MCF 10A (cell line): ENCODE data around the gene CCDC141. TPM values are rescaled to one million over a fixed set of nuclear protein-coding genes. Genes with fewer than 3 reads are reported as not detected.

ENCODE experiments used
- BruUV-seq: library from RNA; stranded (reverse); fragments of 400-500 nt; replicated peaks from 2 replicates; lab custom pipeline; 2021; lab: Mats Ljungman, UMichigan
- CTCF ChIA-PET: fragments of 300-600 bp; sonication (Branson Sonifier 250); formaldehyde crosslinking; extraction: SDS; loops from one replicate; lab custom pipeline; 2021; ENCODE audit warnings: antibody characterized with exemption, inconsistent platforms; lab: Yijun Ruan, JAX
- POLR2A ChIA-PET: fragments of 300-600, 350-650 bp; sonication (Branson Sonifier 250); formaldehyde crosslinking; extraction: SDS; loops from one replicate; lab custom pipeline; 2020; ENCODE audit warnings: antibody characterized with exemption, inconsistent platforms; lab: Yijun Ruan, JAX
- DNase-seq: peaks from one replicate; pipeline ENCODE4 v3.0.0-alpha.2; 2018; ENCODE audit not compliant: unreplicated experiment
- H3K27ac Mint-ChIP-seq: one replicate; pipeline ENCODE4 v1.8.0; 2022; ENCODE audit warnings: mild to moderate bottlenecking, low read depth, mixed read lengths; ENCODE audit not compliant: unreplicated experiment
- H3K27me3 Mint-ChIP-seq: one replicate; pipeline ENCODE4 v1.8.0; 2022; ENCODE audit warnings: mixed read lengths; ENCODE audit not compliant: insufficient read depth, unreplicated experiment
- H3K36me3 Mint-ChIP-seq: one replicate; pipeline ENCODE4 v1.8.0; 2022; ENCODE audit warnings: mild to moderate bottlenecking, moderate library complexity, mixed read lengths; ENCODE audit not compliant: insufficient read depth, unreplicated experiment
- H3K4me1 Mint-ChIP-seq: one replicate; pipeline ENCODE4 v1.8.0; 2022; ENCODE audit warnings: mixed read lengths; ENCODE audit not compliant: insufficient read depth, unreplicated experiment
- H3K4me3 Mint-ChIP-seq: one replicate; pipeline ENCODE4 v1.8.0; 2022; ENCODE audit warnings: mild to moderate bottlenecking, moderate library complexity, mixed read lengths; ENCODE audit not compliant: unreplicated experiment
- H3K9me3 Mint-ChIP-seq: one replicate; pipeline ENCODE4 v1.8.0; 2022; ENCODE audit warnings: mixed read lengths; ENCODE audit not compliant: unreplicated experiment
- intact Hi-C: fragments of 100-400 bp; cut with micrococcal nuclease; formaldehyde crosslinking; loops from 2 replicates; pipeline ENCODE4 v1.14.1; 2022
- total RNA-seq: library from RNA; stranded (reverse); gene quantifications from 2 replicates; pipeline ENCODE4 v1.2.3, GENCODE V29; 2022
- TF ChIP-seq, protein P1 (sequence below): fragments of 200-600 bp; IDR thresholded peaks from one replicate; pipeline ENCODE4 v1.8.0; 2022; ENCODE audit warnings: antibody characterized with exemption, mild to moderate bottlenecking; ENCODE audit not compliant: unreplicated experiment

Gene CCDC141
- total RNA-seq, 1 experiment from 2014 or later, result not detected

DNA sequence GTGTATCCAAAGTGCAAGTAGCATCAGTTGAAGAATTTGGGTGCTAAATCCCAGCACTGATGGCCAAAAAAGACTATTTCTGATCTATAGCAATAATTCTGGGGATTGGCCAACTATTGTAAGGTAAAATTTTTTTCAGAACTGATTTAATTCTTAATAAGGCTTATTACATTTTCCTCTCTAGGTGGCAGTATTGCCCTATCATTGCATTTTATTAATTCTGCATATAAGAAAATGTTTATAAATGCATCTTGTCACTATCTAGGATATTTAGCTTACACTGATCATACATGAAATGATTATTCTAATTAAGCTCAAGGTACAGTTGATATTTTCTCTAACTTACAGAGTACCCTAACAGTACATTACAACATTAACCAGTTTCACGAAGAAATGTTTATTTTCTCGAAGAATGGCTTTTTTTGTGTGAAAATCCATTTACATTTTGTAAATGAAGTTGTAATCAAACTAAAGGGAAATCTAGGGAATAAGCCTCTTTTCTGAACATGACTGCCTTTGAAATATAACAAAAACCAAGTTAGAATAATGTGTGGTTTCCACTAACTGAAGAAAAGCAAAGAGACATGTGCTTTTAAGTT is 253.8 kb downstream of the CCDC141 start:
- TF ChIP-seq, protein P1, sequence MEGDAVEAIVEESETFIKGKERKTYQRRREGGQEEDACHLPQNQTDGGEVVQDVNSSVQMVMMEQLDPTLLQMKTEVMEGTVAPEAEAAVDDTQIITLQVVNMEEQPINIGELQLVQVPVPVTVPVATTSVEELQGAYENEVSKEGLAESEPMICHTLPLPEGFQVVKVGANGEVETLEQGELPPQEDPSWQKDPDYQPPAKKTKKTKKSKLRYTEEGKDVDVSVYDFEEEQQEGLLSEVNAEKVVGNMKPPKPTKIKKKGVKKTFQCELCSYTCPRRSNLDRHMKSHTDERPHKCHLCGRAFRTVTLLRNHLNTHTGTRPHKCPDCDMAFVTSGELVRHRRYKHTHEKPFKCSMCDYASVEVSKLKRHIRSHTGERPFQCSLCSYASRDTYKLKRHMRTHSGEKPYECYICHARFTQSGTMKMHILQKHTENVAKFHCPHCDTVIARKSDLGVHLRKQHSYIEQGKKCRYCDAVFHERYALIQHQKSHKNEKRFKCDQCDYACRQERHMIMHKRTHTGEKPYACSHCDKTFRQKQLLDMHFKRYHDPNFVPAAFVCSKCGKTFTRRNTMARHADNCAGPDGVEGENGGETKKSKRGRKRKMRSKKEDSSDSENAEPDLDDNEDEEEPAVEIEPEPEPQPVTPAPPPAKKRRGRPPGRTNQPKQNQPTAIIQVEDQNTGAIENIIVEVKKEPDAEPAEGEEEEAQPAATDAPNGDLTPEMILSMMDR, result peak; percentile 62
- no peak overlapping the region for H3K27ac Mint-ChIP-seq
- DNase-seq, result peak; percentile 54
- CTCF ChIA-PET, result interaction anchor here (0.6 to 1.8 kb wide), 21 partner anchors 9 to 1562 kb away, joined by 3 to 9 read pairs (median 4); partner anchors contain the start of gene CWC22
- peaks cover 23% of the 10 kb centered on the region for H3K27me3 Mint-ChIP-seq
- intact Hi-C loops, result loop anchor here (1.0 to 2.0 kb wide), 4 partner anchors 118 to 955 kb away; no protein-coding TSS in a partner anchor
- H3K36me3 Mint-ChIP-seq, result no peaks in the 10 kb centered on the region
- H3K4me3 Mint-ChIP-seq, result no peak overlapping the region
- POLR2A ChIA-PET, result no interaction called here
- H3K9me3 Mint-ChIP-seq, result no peaks in the 10 kb centered on the region
- no TSS peak for BruUV-seq
- H3K4me1 Mint-ChIP-seq, result no peaks in the 10 kb centered on the region

DNA sequence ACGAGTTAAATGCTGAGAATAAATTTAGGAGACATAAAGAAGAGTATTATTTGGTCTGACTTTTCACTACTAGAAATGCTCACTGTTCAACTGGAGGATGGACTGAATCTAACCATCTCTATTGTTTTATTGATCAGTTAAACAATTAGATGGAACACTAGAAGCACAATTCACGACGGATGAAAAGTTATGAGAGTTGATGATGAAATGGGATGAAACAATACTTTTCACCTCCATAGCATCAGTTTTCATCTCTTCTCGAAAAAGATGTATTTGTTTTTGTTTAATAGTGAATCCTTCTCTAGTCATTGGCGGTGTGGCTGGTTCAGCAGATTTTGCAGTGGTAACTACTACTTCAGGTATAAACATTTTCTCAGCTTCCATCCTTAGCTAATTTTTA is 262.0 kb downstream of the CCDC141 start:
- Mint-ChIP-seq H3K4me3 (no peak overlapping the region), H3K4me1 (no peaks in the 10 kb centered on the region), H3K27me3 (peaks cover 7% of the 10 kb centered on the region), H3K9me3 (no peaks in the 10 kb centered on the region), H3K36me3 (no peaks in the 10 kb centered on the region), H3K27ac (no peak overlapping the region)
- ChIA-PET CTCF (no interaction called here), POLR2A (no interaction called here)
- intact Hi-C loops, result no loop called here
- no TSS peak for BruUV-seq
- TF ChIP-seq, protein P1, result no peak
- no peak for DNase-seq

DNA sequence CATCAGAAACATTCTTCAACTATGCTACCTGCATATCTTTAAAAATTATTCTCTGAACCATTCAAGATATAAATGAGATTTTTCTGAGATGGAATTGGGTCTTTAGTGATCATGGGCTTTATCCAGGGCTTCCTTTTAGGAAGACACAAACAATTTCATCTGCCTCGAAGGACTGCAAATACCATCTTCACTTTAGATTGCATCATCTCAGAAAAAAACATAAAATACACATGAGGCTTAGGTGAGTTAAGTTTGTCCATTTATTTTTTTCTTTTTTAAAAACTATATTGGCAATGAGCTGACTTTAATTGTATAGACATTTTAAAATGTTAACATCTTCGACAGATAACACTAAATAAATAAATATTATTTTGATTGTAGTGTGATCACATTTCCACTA is 262.8 kb downstream of the CCDC141 start:
- CTCF ChIA-PET, result interaction anchor here (0.6 to 1.2 kb wide), 3 partner anchors 9 to 86 kb away, joined by 3 to 4 read pairs (median 3); no protein-coding TSS in a partner anchor
- H3K4me1 Mint-ChIP-seq, result no peaks in the 10 kb centered on the region
- no peaks in the 10 kb centered on the region for H3K9me3 Mint-ChIP-seq
- H3K36me3 Mint-ChIP-seq, result no peaks in the 10 kb centered on the region
- DNase-seq, result no peak
- H3K27ac Mint-ChIP-seq, result no peak overlapping the region
- POLR2A ChIA-PET, result no interaction called here
- TF ChIP-seq, protein P1, result no peak
- no TSS peak for BruUV-seq
- H3K4me3 Mint-ChIP-seq, result no peak overlapping the region
- intact Hi-C loops, result no loop called here
- no peaks in the 10 kb centered on the region for H3K27me3 Mint-ChIP-seq

DNA sequence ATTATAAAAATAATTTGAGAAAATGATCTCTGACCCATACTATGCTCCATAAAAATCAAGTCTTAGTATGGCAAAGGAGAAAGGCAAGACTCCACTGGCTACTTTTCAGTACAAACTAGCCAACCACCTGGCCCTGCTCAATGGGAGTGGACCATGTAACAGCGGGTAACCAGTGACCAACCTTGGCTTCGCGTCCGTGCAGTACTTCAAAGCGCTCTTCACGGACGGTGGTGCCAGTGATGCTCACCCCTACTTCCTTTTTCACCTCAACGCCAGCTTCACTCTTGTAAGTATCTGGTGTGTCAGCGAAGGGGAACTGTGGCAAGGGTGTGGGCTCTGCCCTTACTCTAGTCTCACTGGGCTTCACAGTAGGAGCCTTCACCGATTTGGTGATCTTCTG is 266.0 kb downstream of the CCDC141 start:
- TF ChIP-seq, protein P1, result no peak
- Mint-ChIP-seq H3K4me1 (no peaks in the 10 kb centered on the region), H3K4me3 (no peak overlapping the region), H3K27ac (no peak overlapping the region), H3K27me3 (no peaks in the 10 kb centered on the region), H3K9me3 (no peaks in the 10 kb centered on the region), H3K36me3 (no peaks in the 10 kb centered on the region)
- DNase-seq, result no peak
- ChIA-PET POLR2A (no interaction called here), CTCF (interaction anchor here (0.7 to 2.0 kb wide), 2 partner anchors 22 to 25 kb away, joined by 3 to 6 read pairs; no protein-coding TSS in a partner anchor)
- intact Hi-C loops, result no loop called here
- BruUV-seq, result no TSS peak
